ENCODE data around the gene SLC6A1. TPM values are rescaled to one million over a fixed set of nuclear protein-coding genes. Genes with fewer than 3 reads are reported as not detected.
A peak's percentile ranks its signal among the peaks of the same experiment; 100 is the strongest.

Gene SLC6A1
- total RNA-seq, 1 experiment from 2014 or later: not detected

- BruUV-seq (replicated peaks): no TSS peak
- POLR2A ChIA-PET (ENCODE audit: low non-redundant PET): no interaction called here
- H3K27ac ChIP-seq (ENCODE audit: low read depth, low read length, poor library complexity, severe bottlenecking): no peak overlapping the region
Measured at GRCh38 chr3:10981961-10982360, 10.6 kb upstream of the SLC6A1 start.

GRCh38 chr3:10982782-10983181 is 9.8 kb upstream of the SLC6A1 start:
- Histone ChIP-seq H3K27me3 (replicated peaks; ENCODE audit: insufficient read depth, low read depth, low read length, poor library complexity) (peaks cover 28% of the 10 kb centered on the region), H3K36me3 (ENCODE audit: insufficient read depth, low read length, poor library complexity, severe bottlenecking) (no peaks in the 10 kb centered on the region), H3K9me3 (ENCODE audit: low read depth, low read length, poor library complexity, severe bottlenecking) (no peaks in the 10 kb centered on the region), H3K4me1 (ENCODE audit: insufficient read depth, low read length, poor library complexity, severe bottlenecking) (no peaks in the 10 kb centered on the region), H3K27ac (ENCODE audit: low read depth, low read length, poor library complexity, severe bottlenecking) (no peak overlapping the region), H3K4me3 (ENCODE audit: low read depth, low read length, poor library complexity, severe bottlenecking) (no peak overlapping the region)
- DNase-seq (ENCODE audit: low spot score): no peak
- no TSS peak for BruUV-seq (replicated peaks)
- ChIA-PET CTCF (no interaction called here), POLR2A (ENCODE audit: low non-redundant PET) (no interaction called here)
- no peak for TF ChIP-seq EZH2 (IDR thresholded peaks at IDR 0.05; ENCODE audit: borderline replicate concordance, low read depth, low read length, poor library complexity, severe bottlenecking)
- intact Hi-C loops (cut with micrococcal nuclease; ENCODE audit: unreplicated experiment): no loop called here

More at GRCh38 chr3:10981961-10982360, 10.6 kb upstream of the SLC6A1 start:
- no peaks in the 10 kb centered on the region for H3K36me3 ChIP-seq (ENCODE audit: insufficient read depth, low read length, poor library complexity, severe bottlenecking)
- peaks cover 28% of the 10 kb centered on the region for H3K27me3 ChIP-seq (replicated peaks; ENCODE audit: insufficient read depth, low read depth, low read length, poor library complexity)
- no peaks in the 10 kb centered on the region for H3K9me3 ChIP-seq (ENCODE audit: low read depth, low read length, poor library complexity, severe bottlenecking)
- DNase-seq (ENCODE audit: low spot score): no peak
- H3K4me3 ChIP-seq (ENCODE audit: low read depth, low read length, poor library complexity, severe bottlenecking): no peak overlapping the region
- CTCF ChIA-PET: interaction anchor here (0.8 kb wide), 1 partner anchor 17 kb away, joined by 3 read pairs; no protein-coding TSS in a partner anchor
- no peaks in the 10 kb centered on the region for H3K4me1 ChIP-seq (ENCODE audit: insufficient read depth, low read length, poor library complexity, severe bottlenecking)
- TF ChIP-seq CTCF (conservative IDR thresholded peaks at IDR 0.05; ENCODE audit: low read depth, low read length) (no peak), EZH2 (IDR thresholded peaks at IDR 0.05; ENCODE audit: borderline replicate concordance, low read depth, low read length, poor library complexity, severe bottlenecking) (no peak)
- intact Hi-C loops (cut with micrococcal nuclease; ENCODE audit: unreplicated experiment): no loop called here

- H3K27me3 ChIP-seq (replicated peaks; ENCODE audit: insufficient read depth, low read depth, low read length, poor library complexity): peaks cover 28% of the 10 kb centered on the region
- ChIA-PET CTCF (no interaction called here), POLR2A (ENCODE audit: low non-redundant PET) (no interaction called here)
- no peak overlapping the region for H3K4me3 ChIP-seq (ENCODE audit: low read depth, low read length, poor library complexity, severe bottlenecking)
- peak; percentile 46 for DNase-seq (ENCODE audit: low spot score)
- no peaks in the 10 kb centered on the region for H3K9me3 ChIP-seq (ENCODE audit: low read depth, low read length, poor library complexity, severe bottlenecking)
- no peak overlapping the region for H3K27ac ChIP-seq (ENCODE audit: low read depth, low read length, poor library complexity, severe bottlenecking)
- peak; percentile 79 for TF ChIP-seq CTCF (conservative IDR thresholded peaks at IDR 0.05; ENCODE audit: low read depth, low read length)
- no peak for TF ChIP-seq EZH2 (IDR thresholded peaks at IDR 0.05; ENCODE audit: borderline replicate concordance, low read depth, low read length, poor library complexity, severe bottlenecking)
- intact Hi-C loops (cut with micrococcal nuclease; ENCODE audit: unreplicated experiment): no loop called here
- H3K36me3 ChIP-seq (ENCODE audit: insufficient read depth, low read length, poor library complexity, severe bottlenecking): no peaks in the 10 kb centered on the region
- BruUV-seq (replicated peaks): no TSS peak
- H3K4me1 ChIP-seq (ENCODE audit: insufficient read depth, low read length, poor library complexity, severe bottlenecking): no peaks in the 10 kb centered on the region
Measured at GRCh38 chr3:10983219-10983916, 9.2 kb upstream of the SLC6A1 start.
